AG04450 (cell line): ENCODE data around the gene MIB2. TPM values are rescaled to one million over a fixed set of nuclear protein-coding genes. Genes with fewer than 3 reads are reported as not detected.

Experiments
- CTCF ChIA-PET: fragments of 300-600, 350-600 bp; formaldehyde crosslinking; extraction: SDS; loops from one replicate; lab custom pipeline; 2022; ENCODE audit warnings: antibody characterized with exemption, inconsistent platforms; lab: Charles Lee
- POLR2A ChIA-PET: fragments of 350-600 bp; formaldehyde crosslinking; extraction: SDS; loops from one replicate; lab custom pipeline; 2021; ENCODE audit warnings: antibody characterized with exemption, inconsistent platforms; lab: Yijun Ruan, JAX
- DNase-seq: peaks from one replicate; pipeline ENCODE4 v3.0.0-alpha.2; 2011; ENCODE audit warnings: low read depth, low spot score
- H3K27ac ChIP-seq: one replicate; pipeline ENCODE4 v1.5.1; 2012; ENCODE audit warnings: low read depth, low read length, control low read depth
- H3K27me3 ChIP-seq: one replicate; pipeline ENCODE4 v1.6.0; 2012; ENCODE audit warnings: low read length; ENCODE audit not compliant: control insufficient read depth, insufficient read depth
- H3K4me3 ChIP-seq: 2 replicates; pipeline ENCODE4 v1.5.1; 2011; ENCODE audit warnings: mild to moderate bottlenecking, low read depth, low read length, control low read depth
- H3K9me3 ChIP-seq: 2 replicates; pipeline ENCODE4 v1.5.1; 2012; ENCODE audit warnings: low read length; ENCODE audit not compliant: control insufficient read depth, insufficient read depth
- CTCF ChIP-seq: IDR thresholded peaks from 2 replicates; pipeline ENCODE4 v1.5.1; 2011; ENCODE audit warnings: low read depth, low read length, control low read depth, inconsistent platforms
- polyA plus RNA-seq: library from polyadenylated mRNA; depleted of rRNA; stranded (reverse); fragments of >200 nt; gene quantifications from 2 replicates; pipeline ENCODE4 v1.2.3, GENCODE V29; 2011

The MIB2 gene
- polyA plus RNA-seq, 1 experiment: 9.4 TPM

GRCh38 chr1:1582585-1583346 lies 32.5 kb upstream of the MIB2 start:
- DNase-seq: no peak
- CTCF ChIA-PET: no interaction called here
- no peak for TF ChIP-seq CTCF
- POLR2A ChIA-PET: no interaction called here
- Histone ChIP-seq H3K4me3 (no peak overlapping the region), H3K27ac (no peak overlapping the region), H3K9me3 (no peaks in the 10 kb centered on the region), H3K27me3 (peaks cover 18% of the 10 kb centered on the region)

GRCh38 chr1:1583347-1584010 lies 31.8 kb upstream of the MIB2 start:
- Histone ChIP-seq H3K27ac (no peak overlapping the region), H3K27me3 (peaks cover 17% of the 10 kb centered on the region), H3K4me3 (no peak overlapping the region), H3K9me3 (no peaks in the 10 kb centered on the region)
- no peak for DNase-seq
- TF ChIP-seq CTCF: no peak
- POLR2A ChIA-PET: no interaction called here
- CTCF ChIA-PET: no interaction called here

GRCh38 chr1:1591452-1591851 lies 23.8 kb upstream of the MIB2 start:
- POLR2A ChIA-PET: no interaction called here
- no peak for DNase-seq

GRCh38 chr1:1593834-1594601 lies 21.3 kb upstream of the MIB2 start:
- Histone ChIP-seq H3K4me3 (no peak overlapping the region), H3K27me3 (peaks cover 26% of the 10 kb centered on the region), H3K27ac (no peak overlapping the region), H3K9me3 (no peaks in the 10 kb centered on the region; the same call in 1 of the 2 replicates)
- POLR2A ChIA-PET: no interaction called here
- CTCF ChIA-PET: no interaction called here
- no peak for TF ChIP-seq CTCF
- DNase-seq: no peak

More at GRCh38 chr1:1591452-1591851, 23.8 kb upstream of the MIB2 start:
- Histone ChIP-seq H3K27me3 (peaks cover 14% of the 10 kb centered on the region), H3K27ac (no peak overlapping the region), H3K9me3 (no peaks in the 10 kb centered on the region), H3K4me3 (no peak overlapping the region)
- TF ChIP-seq CTCF: no peak
- CTCF ChIA-PET: no interaction called here
